GM12874 (cell line): Measurements from ENCODE around the gene RASL10B.

Experiments used
- CTCF ChIP-seq: IDR thresholded peaks from 2 replicates; pipeline ENCODE4 v1.5.1; 2011; ENCODE audit warnings: low read depth, mild to moderate bottlenecking, control low read depth, low read length, moderate library complexity; ENCODE audit not compliant: insufficient read depth

The RASL10B gene

GRCh38 chr17:35710950-35711349 lies 20.5 kb upstream of the RASL10B start:
- no peak for TF ChIP-seq CTCF

- TF ChIP-seq CTCF = no peak
These were observed 18.2 kb upstream of the RASL10B start for GRCh38 chr17:35713069-35713728.

GRCh38 chr17:35714988-35715387 lies 16.5 kb upstream of the RASL10B start:
- TF ChIP-seq CTCF = no peak

GRCh38 chr17:35715416-35715815 lies 16.0 kb upstream of the RASL10B start:
- TF ChIP-seq CTCF = no peak

- no peak for TF ChIP-seq CTCF
These were observed 15.3 kb upstream of the RASL10B start for GRCh38 chr17:35716173-35716572.

GRCh38 chr17:35716897-35717465 lies 14.5 kb upstream of the RASL10B start:
- no peak for TF ChIP-seq CTCF

GRCh38 chr17:35717475-35717874 lies 14.0 kb upstream of the RASL10B start:
- no peak for TF ChIP-seq CTCF
